Epidermal melanocyte (primary cell): ENCODE measurements around the gene ZNF804A.
"Not testable (repeated sequence)": the region's sequence is repeated elsewhere in the genome, so short reads cannot be mapped to it uniquely, and the experiment has no call there.

ENCODE experiments used
- DNase-seq: peaks from one replicate; pipeline ENCODE4 v3.0.0; 2011; ENCODE audit warnings: low spot score; ENCODE audit not compliant: insufficient read length

The ZNF804A gene

DNA sequence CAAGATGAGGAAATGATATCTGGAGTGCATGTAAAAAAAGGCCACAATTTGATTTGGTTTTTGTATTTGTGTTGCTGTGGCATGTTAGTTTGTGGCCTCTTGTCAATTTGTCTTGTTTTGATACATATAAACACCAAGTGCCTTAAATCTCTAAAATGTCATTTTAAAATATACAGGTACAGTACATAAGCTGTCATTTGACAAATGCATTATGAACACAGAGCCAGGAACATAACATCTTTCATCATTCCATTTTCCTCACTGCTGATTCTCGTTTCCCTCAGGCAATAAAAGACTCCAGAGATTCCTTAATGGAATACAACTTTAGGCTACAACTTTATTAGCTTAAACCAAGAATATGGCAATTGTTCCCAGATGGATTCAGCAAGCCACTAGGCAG is 217.5 kb downstream of the ZNF804A start:
- DNase-seq = no peak

DNA sequence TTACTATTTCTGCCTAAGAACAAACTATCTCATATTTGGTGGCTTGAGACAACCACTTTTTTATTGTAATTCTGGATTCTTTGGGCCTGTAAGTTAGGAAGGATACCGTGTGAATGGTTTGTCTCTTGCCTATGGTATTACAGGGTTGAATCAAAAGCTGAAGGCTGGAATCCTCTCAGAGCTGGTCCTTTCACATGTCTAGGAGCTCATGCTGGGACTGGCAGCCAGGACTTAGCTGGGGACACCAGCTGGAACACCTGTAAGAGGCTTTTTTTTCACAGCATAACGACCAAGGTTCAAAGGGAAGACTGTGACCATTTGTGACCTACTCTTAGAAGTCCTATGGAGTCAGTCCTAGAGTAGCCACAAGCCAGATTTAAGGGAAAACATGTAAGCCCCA is 226.3 kb downstream of the ZNF804A start:
- no peak for DNase-seq

DNA sequence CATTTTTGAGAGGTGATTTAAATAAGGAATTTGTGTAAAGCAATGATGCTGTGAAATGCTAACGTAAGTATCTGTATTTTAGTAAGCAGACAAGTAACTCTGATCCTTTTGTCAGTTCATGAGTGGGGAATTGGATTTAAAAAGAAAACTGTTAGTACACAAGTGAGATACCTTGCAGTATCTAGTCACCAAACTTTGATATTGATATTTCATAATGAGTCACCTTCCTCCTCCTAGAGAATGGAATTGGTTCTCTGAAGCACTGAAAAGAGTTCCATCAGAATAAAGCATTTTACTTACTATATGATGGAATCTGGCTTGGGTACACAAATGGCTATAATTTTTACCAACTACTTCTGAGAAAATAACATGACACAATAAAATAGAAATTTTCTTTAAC is 232.2 kb downstream of the ZNF804A start:
- no peak for DNase-seq

DNA sequence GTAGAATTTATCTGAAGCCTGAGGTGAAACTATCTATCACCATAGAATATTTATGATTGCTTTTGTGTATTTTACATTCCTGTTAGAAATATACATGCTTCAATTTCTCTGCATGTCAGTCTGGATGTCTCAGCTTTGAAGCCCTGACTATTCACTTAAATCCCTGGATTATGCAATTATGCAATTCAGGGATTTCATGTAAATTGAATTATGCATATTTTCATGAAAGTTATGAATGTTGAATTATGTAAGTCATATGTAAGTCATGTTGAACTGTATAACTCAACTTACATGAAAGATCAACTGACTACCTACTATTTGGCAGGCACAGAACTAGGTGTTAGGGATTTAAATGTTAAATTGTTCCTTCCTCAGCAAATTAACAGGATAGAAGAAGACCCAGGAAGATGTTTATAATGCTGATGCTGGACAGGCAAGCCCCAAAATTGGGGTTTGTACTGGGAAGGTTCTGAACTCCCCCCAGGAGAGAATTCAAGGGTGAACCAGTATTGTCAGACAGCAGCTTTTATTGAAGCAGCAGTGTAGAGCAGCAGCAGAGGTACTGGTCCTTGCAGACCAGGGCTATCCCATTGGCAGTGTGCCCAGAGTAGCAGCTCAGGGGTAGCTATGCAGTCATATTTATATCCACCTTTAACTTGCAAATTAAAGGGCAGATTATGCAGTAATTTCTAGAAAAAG is 236.5 kb downstream of the ZNF804A start:
- DNase-seq = no peak

DNA sequence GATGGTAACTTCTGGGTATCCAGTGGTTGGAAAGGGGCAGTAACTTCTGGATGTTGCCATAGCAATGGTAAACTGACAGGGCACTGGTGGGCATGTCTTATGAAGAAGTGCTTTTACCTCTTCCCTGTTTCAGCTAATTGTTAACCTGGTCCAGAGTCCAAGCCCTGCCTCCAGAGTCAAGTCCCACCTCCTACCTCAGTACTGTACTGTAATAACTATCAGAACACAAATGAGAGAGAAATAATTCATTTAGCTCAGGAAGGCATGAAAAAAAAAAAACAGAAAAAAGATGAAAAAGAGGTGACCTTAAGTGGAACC is 237.0 kb downstream of the ZNF804A start:
- DNase-seq = no peak

DNA sequence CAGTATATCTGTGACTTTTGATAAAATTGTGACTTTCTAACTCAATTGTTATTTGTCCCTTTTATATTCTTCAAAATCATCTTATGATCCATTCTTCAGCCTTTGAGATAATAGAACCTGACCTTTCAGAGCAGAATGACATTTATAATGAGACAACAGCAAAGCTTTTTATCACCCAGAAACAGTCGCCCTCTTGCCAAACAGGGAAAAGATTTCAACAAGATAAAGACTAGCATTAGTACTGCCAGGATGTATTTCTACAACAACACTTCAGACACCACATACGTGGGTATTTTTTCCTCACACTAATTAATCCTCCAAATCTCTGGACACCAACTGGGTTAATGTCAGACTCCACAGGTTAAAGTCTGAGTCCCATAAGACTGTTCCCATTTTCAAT is 249.0 kb downstream of the ZNF804A start:
- no peak for DNase-seq

DNA sequence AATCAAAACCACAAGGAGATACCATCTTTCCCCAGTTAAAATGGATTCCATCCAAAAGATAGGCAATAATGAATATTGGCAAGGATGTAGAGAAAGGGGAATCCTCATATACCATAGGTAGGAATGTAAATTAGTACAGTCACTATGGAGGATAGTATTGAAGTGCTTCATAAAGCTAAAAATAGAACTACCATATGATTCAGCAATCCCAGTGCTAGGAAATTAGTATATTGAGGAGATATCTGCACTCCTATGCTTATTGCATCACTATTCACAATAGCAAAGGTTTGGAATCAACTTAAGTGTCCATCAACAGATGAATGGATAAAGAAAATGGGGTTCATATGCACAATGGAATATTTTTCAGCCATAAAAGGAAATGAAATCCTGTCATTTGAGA is 251.2 kb downstream of the ZNF804A start:
- DNase-seq = no peak

DNA sequence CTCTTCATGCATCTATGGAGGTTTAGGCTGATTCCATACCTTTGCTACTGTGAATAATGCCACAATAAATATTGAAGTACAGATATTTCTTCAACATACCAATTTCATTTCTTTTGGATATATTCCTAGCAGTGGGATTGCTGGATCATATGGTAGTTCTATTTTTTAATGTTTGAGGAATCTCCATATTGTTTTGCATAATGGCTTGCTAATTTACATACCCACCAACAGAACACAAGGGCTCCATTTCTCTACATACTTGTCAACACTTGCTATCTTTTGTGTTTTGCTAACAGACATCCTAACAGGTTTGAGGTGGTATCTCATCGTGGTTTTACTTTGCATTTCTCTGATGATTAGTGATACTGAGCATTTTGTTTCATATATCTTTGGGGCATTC is 253.2 kb downstream of the ZNF804A start:
- DNase-seq = no peak

DNA sequence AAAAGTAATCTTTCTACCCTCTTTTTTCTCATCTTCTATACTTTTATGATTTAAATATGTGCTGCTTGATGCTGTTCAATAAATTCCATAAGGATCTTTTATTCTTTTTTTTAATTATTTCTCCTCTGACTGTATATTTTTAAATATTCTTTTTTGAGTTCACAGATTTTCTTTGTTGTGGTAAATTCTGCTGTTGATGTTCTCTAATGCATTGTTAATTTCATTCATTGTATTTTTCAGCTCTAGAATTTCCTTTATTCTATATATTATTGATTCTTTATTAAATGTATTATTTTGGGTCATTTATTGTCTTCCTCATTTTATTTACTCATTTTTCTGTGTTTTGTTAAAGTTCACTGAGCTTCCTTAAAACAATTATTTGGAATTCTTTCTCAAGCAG is 260.9 kb downstream of the ZNF804A start:
- no peak for DNase-seq

DNA sequence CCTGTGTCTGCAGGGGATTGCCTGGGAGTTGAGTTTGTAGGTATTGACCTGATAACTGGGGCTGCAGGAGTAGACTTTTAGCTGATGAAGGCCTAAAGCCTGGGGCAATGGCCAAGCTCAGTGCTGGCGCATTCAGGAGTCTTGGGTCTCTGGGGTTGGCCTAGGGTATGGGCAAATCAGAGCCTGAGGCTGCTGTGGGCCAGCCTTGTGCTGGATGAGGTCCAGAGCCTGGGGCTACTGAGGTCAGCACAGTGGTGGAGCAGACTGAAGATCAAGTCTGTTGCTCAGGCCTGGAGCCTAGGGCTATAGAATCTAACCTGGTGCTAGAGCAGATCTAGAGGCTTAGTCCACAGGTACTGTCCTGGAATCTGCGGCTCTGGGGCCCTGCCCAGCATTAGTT is 262.4 kb downstream of the ZNF804A start:
- no peak for DNase-seq

DNA sequence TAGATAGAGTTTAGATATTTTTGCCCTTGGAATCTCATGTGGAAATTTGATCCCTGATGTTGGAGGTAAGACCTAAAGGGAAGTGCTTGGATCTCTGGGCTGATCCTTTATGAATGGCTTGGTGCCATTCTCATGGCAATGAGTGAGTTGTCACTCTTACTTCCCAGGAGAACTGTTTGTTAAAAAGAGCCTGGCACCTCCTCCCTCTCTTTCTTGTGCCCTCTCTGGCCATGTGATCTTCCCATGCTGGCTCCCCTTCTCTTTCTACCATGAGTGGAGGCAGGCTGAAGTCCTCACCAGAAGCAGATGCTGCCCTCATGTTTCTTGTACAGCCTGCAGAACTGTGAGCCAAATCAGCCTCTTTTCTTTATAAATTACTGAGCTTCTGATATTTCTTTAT is 276.9 kb downstream of the ZNF804A start:
- DNase-seq = no peak

DNA sequence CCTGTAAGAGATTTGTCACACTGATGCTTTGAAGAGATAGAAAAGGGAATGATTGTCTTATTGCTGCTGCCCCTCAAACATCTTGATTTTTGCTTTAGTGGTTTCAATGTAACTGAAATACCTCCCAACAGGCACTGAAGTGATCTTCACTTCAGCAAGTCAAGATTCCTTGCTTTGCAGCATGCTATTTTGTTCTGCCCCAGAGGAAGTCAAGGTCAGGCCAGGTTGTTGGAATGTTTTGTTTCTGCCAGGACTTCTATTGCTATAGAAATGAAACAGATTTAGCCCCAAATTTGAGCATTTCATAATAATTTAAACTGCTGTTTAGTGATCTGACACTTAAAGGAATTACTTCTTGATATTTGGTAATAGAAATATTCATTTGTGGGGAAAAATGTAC is 277.6 kb downstream of the ZNF804A start:
- DNase-seq = no peak

DNA sequence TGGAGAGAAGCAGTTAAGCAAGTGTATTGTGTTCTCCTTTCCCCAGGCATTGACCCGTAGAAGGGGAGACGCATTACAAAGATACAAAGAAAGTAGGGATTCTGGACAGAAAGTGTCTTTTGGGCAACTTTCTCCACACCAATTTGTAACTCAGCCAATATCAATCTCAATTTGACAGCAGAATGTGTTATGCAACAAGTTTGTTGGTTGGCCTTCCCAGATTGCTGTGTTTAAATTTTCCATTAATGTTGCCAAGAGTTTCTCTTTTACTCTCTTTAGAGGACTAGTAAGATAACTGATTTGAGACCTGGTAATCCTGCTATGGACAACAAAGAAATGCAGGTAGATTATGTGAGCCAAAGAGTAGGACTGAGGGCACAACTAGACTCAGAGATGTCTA is 279.6 kb downstream of the ZNF804A start:
- no peak for DNase-seq

DNA sequence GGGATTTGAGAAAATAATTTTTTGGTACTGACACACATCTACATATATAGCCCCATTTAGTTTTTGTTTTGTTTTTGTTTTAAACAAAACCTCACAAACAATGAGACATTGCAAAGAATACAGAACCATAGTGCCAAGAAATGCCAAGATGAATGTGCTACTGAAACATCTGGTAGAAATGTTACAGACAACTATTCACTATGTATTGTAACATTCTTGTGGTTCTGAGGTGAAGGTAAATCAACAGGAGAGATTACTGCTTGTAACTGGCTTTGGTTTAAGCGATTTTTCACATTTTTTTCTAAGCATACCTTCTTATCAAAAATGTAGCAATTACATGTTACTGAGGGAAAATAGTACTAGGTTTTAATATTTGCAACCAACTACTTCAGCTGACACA is 281.3 kb downstream of the ZNF804A start:
- no peak for DNase-seq

DNA sequence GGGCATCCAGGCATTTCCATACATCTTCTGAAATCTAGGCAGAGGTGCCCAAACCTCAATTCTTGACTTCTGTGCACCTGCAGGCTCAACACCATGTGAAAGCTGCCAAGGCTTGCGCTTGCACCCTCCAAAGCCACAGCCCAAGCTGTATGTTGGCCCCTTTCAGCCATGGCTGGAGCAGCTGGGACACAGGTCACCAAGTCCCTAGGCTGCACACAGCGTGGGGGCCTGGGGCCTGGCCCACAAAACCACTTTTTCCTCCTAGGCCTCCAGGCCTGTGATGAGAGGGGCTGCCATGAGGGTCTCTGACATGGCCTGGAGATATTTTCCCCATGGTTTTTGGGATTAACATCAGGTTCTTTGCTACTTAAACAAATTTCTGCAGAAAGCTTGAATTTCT is 288.3 kb downstream of the ZNF804A start:
- DNase-seq = not testable (repeated sequence)

DNA sequence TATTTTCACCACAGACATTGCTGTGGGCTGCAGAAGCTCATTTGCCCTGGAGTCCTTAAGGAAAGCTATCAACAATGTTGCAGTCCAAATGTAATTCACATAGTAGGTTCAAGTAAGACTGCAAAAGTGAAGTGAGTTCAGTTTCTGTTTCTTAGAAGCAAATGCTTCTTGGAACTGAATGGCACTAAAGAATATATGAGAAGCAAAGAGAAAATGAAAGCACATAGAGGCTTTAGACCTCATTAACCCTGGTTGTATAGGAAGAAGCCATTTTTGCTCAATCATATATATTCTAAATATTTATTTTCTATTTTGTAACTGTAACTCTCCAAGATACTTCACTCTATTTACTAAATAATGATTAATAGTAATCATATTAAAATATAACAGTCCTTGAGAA is 292.0 kb downstream of the ZNF804A start:
- DNase-seq = no peak

DNA sequence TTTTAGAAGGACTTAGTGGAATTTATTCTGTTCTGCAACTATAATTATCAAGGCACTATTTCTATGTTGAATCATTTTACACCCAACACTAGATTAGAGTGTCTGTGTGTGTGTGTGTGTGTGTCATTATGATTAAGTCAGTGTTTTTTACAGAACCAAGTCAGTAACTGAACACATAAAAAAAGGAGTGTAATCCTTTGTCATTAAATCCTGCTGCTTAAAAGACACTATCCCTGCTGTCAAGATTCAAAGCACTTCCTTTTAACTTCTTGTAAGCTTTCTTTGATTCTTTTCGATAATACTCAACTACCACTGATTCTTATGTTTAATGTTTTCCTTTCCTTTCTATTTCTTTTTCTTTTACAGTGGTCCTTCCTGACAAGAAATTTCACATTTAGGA is 306.7 kb downstream of the ZNF804A start:
- no peak for DNase-seq

DNA sequence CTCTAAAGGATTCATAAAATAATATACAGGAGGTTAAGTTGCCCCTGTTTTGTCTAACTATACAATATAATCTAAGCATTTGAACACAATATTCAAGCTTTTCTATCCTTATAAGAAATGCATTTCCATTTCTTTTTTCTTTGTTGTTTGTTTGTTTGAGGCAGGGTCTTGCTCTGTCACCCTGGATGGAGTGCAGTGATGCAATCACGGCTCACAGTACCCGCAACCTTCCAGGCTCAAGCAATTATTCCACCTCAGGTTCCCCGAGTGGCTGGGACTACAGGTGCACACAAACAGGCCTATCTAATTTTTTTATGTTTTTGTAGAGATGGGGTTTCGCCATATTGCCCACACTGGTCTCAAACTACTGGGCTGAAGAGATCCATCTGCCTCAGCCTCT is 307.8 kb downstream of the ZNF804A start:
- DNase-seq = no peak

DNA sequence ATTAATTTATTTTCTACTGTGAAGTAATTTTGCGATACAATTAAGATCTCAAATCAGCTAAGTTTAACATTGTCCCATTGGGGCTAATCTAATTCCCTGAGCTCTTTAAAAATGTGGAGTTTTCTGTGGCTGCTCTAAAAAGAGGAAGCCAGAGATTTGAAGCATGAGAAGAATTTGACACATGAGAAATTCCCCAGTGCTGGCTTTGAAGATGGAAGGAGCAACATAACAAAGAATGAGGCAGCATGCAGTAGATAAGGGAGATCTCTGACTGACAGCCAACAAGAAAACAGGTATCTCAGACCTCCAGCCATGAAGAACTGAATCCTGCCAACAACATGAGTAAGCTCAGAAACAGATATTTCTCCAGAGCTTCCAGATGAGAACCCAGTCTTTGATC is 308.4 kb downstream of the ZNF804A start:
- no peak for DNase-seq

DNA sequence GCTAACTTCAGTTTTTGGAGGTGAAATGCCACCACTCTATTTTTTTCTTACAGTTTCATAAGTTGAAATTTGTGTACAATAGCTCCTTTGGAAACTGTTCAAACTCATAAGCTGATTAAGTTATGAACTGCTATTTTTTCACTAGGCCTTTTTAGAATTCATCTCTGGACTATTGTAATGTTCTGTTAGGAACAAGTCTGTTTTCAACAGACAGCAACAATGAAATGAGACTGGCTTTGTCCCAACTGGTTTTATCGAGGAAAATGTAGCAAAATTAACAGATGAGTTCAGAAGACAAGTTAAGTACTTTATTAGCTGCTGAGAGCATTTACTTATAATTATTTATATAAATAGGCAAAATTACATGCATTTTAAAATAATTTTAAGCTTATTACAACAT is 310.6 kb downstream of the ZNF804A start:
- no peak for DNase-seq

DNA sequence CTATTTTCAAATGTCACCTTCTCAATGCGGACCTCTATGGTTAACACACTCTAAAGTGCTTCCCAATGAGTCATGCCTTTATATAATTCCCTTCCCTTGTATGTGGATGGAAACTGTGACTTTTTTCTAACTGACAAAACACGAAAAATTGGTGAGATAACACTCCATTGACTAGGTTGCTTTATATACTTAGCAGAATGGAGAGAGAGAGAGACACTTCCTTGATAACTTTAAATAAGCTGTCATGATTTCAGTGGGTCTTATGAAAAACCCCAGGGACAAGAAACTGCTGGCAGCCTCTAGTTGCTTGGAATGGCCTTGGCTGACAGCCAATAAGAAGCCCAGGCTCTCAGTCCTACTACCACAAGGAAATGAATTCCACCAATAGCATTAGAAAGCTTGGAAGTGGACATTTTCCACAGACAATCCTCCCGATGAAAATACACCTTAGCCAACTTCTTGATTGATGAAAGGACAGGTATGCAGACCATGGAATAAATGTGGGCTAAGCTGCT is 322.2 kb downstream of the ZNF804A start:
- DNase-seq = no peak

DNA sequence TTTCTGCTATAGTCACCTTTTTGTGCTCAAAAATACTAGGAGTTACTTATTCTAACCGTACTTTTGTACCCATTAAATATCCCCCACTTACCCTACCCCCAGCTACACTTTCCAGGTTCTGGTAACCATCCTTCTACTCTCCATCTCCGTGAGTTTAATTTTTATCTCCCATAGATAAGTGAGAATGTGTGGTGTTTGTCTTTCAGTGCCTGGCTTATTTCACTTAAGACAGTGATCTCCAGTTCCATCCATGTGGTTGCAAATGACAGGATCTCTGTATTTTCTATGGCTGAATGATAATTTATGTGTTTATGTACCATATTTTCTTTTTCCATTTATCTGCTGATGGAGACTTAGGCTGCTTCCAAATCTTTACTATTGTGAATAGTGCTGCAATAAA is 323.3 kb downstream of the ZNF804A start:
- DNase-seq = no peak

DNA sequence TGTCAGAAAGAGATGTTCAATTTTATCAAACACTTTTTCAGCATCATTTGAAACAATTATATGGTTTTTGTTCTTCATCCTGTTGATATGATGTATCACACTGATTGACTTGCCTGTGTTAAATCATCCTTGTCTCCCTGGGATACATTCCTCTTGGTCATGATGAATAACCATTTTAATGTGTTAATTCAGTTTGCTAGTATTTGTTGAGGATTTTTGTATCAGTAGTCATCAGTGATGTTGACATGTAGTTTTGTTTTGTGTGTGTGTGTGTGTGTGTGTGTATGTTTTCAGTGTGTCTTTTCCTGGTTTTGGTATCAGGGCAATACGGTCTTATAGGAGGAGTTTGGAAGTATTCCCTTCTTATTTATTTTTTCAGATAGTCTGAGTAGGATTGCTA is 325.4 kb downstream of the ZNF804A start:
- DNase-seq = no peak

DNA sequence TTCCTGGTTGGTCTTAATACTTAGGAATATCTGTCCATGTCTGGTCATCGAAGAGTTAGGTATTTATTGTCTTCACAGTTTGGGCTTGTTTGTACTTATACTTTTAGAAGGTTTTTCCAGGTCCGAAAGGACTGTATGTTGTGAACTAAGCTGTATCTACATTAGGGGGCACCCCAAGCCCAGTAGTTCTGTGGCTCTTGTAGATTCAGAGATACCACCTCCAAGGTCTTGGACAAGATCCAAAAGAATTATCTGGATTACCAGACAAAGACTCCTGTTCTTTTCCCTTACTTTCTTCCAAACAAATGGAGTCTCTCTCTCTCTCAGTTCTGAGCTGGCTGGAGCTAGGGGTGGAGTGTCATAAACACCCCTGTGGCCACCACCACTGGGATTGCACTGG is 328.7 kb downstream of the ZNF804A start:
- DNase-seq = no peak
